Measurements from ENCODE around the gene DBT. TPM values are rescaled to one million over a fixed set of nuclear protein-coding genes. Genes with fewer than 3 reads are reported as not detected.

Gene DBT
- total and polyA plus RNA-seq, 10 of the 15 experiments (the other 5 are each of a cell fraction or from before 2014, with no cell fraction given), result 2.1 to 15.9 (median 6.9) TPM

- peak; percentile 91 for FAIRE-seq
- intact Hi-C loops (cut with micrococcal nuclease; ENCODE audit: unreplicated experiment), result loop anchor here (5.0 kb wide), 1 partner anchor 229 kb away; a partner anchor contains a TSS
- Histone ChIP-seq H3K9me3 (replicated peaks; ENCODE audit: control insufficient read depth, insufficient read depth, low read length) (no peaks in the 10 kb centered on the region), H3K9ac (ENCODE audit: control insufficient read depth, insufficient read depth, low read length) (peak within 1 kb of the TSS; percentile 93), H3K27ac (ENCODE audit: control insufficient read depth, insufficient read depth) (peak within 1 kb of the TSS; percentile 73), H3K4me1 (ENCODE audit: control insufficient read depth, insufficient read depth, low read length) (peaks cover 2% of the 10 kb centered on the region; the same call in 1 of the 2 replicates), H2AFZ (ENCODE audit: control insufficient read depth, low read depth, low read length) (peak within 1 kb of the TSS; percentile 95), H3K79me2 (ENCODE audit: control insufficient read depth, insufficient read depth, low read length) (peaks cover 26% of the 10 kb centered on the region), H3K4me3 (peak within 1 kb of the TSS; percentile 100), H3K36me3 (ENCODE audit: control insufficient read depth in 2 of 2, insufficient read depth in 2 of 2, low read length in 1 of 2) (peaks cover 2 to 22% of the 10 kb centered on the region in 2 experiments), H3K27me3 (replicated peaks in 1 of 2; ENCODE audit: control insufficient read depth in 2 of 2, insufficient read depth in 2 of 2, low read length in 1 of 2) (no peaks in the 10 kb centered on the region), H4K20me1 (ENCODE audit: control insufficient read depth, insufficient read depth) (no peaks in the 10 kb centered on the region; the same call in 1 of the 2 replicates), H3K4me2 (ENCODE audit: control insufficient read depth, insufficient read depth) (peak within 1 kb of the TSS; percentile 84)
- POLR2A ChIA-PET, result interaction anchor here (0.7 to 2.9 kb wide), 8 partner anchors 16 to 213 kb away, joined by 3 to 24 read pairs (median 4); partner anchors contain the start of gene DBT
- peak; percentile 74 for DNase-seq (ENCODE audit: low read depth, low spot score)
- peak; percentile 96 for ATAC-seq
- RAD21 ChIA-PET (ENCODE audit: unreplicated experiment), result interaction anchor here (0.6 to 2.9 kb wide), 9 partner anchors 9 to 414 kb away, joined by 3 to 22 read pairs (median 6); partner anchors contain the start of genes CDC14A and DBT
- SMC1A ChIA-PET (ENCODE audit: uncharacterized antibody, unreplicated experiment), result interaction anchor here (0.7 to 3.7 kb wide), 17 partner anchors 9 to 453 kb away, joined by 3 to 32 read pairs (median 4); partner anchors contain the start of genes CDC14A, DBT, SASS6 and TRMT13
- BruUV-seq (replicated peaks), result no TSS peak
- CTCF ChIA-PET, result interaction anchor here (0.6 to 3.4 kb wide), 10 partner anchors 9 to 193 kb away, joined by 3 to 18 read pairs (median 4); partner anchors contain the start of genes CDC14A and DBT
- 1% methylated on average over 51 of the region's 53 CpGs for WGBS (ENCODE audit: insufficient coverage, insufficient replicate concordance, low lambda C conversion rate, missing lambda C conversion rate)
- in situ Hi-C loops (cut with MboI), result no loop called here
- no peak for TF ChIP-seq JUND (IDR thresholded peaks at IDR 0.05; ENCODE audit: low read depth, low read length)
- no peak for TF ChIP-seq CEBPZ (IDR thresholded peaks at IDR 0.05; ENCODE audit: low read depth, low read length)
- no peak for TF ChIP-seq BMI1 (IDR thresholded peaks at IDR 0.05; ENCODE audit: borderline replicate concordance)
- no peak for TF ChIP-seq TCF12 (IDR thresholded peaks at IDR 0.05; ENCODE audit: low read depth, low read length)
- TF ChIP-seq PML (IDR thresholded peaks at IDR 0.05; ENCODE audit: low read length), result peak; percentile 62; the same call in 1 of the 2 replicates
- TF ChIP-seq CEBPB (IDR thresholded peaks at IDR 0.05; ENCODE audit: borderline replicate concordance in 1 of 2, low read depth in 2 of 2, low read length in 2 of 2), result no peak
- TF ChIP-seq SREBF1 (IDR thresholded peaks at IDR 0.05; ENCODE audit: low read length), result no peak
- no peak for TF ChIP-seq CBX3 (IDR thresholded peaks at IDR 0.05; ENCODE audit: borderline replicate concordance, low read depth)
- peak; percentile 58; the same call in 1 of the 2 replicates for TF ChIP-seq MTA3 (IDR thresholded peaks at IDR 0.05; ENCODE audit: borderline replicate concordance, low read length)
- no peak for TF ChIP-seq RCOR1 (conservative IDR thresholded peaks at IDR 0.05; ENCODE audit: low read depth, low read length)
- TF ChIP-seq ATF7 (IDR thresholded peaks at IDR 0.05; ENCODE audit: low read depth), result peak; percentile 50; the same call in 1 of the 2 replicates
- TF ChIP-seq MAX (IDR thresholded peaks at IDR 0.05; ENCODE audit: low read depth, low read length), result no peak
- TF ChIP-seq HDGF (IDR thresholded peaks at IDR 0.05), result no peak; the same call in 1 of the 2 replicates
- TF ChIP-seq WRNIP1 (IDR thresholded peaks at IDR 0.05; ENCODE audit: borderline replicate concordance, low read depth, low read length), result no peak
- no peak for TF ChIP-seq SP1 (IDR thresholded peaks at IDR 0.05; ENCODE audit: low read depth, low read length)
- no peak for TF ChIP-seq NFXL1 (IDR thresholded peaks at IDR 0.05; ENCODE audit: borderline replicate concordance)
- TF ChIP-seq MXI1 (IDR thresholded peaks at IDR 0.05; ENCODE audit: low read depth, low read length), result no peak
These were observed 16.5 kb upstream of the DBT start, which contains the start of gene RTCA for GRCh38 chr1:100265931-100266740. RTCA (plus strand) TSS chr1:100266216; CDS start chr1:100266376, 160 bp downstream.
